ENCODE data around the gene NBAS.

The NBAS gene

GRCh38 chr2:15198051-15198450 lies 363.1 kb downstream of the NBAS start:
- Histone ChIP-seq H3K79me2 (ENCODE audit: low read length) (no peaks in the 10 kb centered on the region), H2AFZ (ENCODE audit: low read depth, low read length) (no peak overlapping the region), H3K4me3 (ENCODE audit: low read length) (no peak overlapping the region), H3K9ac (ENCODE audit: low read length) (no peak overlapping the region), H4K20me1 (ENCODE audit: insufficient read depth, low read length) (no peaks in the 10 kb centered on the region), H3K36me3 (replicated peaks; ENCODE audit: low read depth, low read length) (no peaks in the 10 kb centered on the region), H3K27ac (ENCODE audit: low read length) (no peak overlapping the region), H3K9me3 (ENCODE audit: insufficient read depth, low read length) (no peaks in the 10 kb centered on the region), H3K4me2 (ENCODE audit: low read length) (no peak overlapping the region), H3K27me3 (ENCODE audit: low read depth, low read length) (no peaks in the 10 kb centered on the region), H3K4me1 (ENCODE audit: low read length) (peaks cover 2% of the 10 kb centered on the region)
- TF ChIP-seq CTCF (IDR thresholded peaks at IDR 0.05; ENCODE audit: low read depth, low read length) (no peak), EZH2phosphoT487 (IDR thresholded peaks at IDR 0.05; ENCODE audit: low read depth) (no peak)

GRCh38 chr2:15195813-15196212 lies 365.3 kb downstream of the NBAS start:
- Histone ChIP-seq H3K27me3 (ENCODE audit: low read depth, low read length) (no peaks in the 10 kb centered on the region), H2AFZ (ENCODE audit: low read depth, low read length) (no peak overlapping the region), H3K4me1 (ENCODE audit: low read length) (peaks cover 8% of the 10 kb centered on the region), H3K9ac (ENCODE audit: low read length) (no peak overlapping the region), H3K79me2 (ENCODE audit: low read length) (no peaks in the 10 kb centered on the region), H3K36me3 (replicated peaks; ENCODE audit: low read depth, low read length) (no peaks in the 10 kb centered on the region), H4K20me1 (ENCODE audit: insufficient read depth, low read length) (no peaks in the 10 kb centered on the region; the same call in 1 of the 2 replicates), H3K27ac (ENCODE audit: low read length) (no peak overlapping the region), H3K9me3 (ENCODE audit: insufficient read depth, low read length) (no peaks in the 10 kb centered on the region), H3K4me3 (ENCODE audit: low read length) (no peak overlapping the region), H3K4me2 (ENCODE audit: low read length) (no peak overlapping the region)
- no peak for TF ChIP-seq CTCF (IDR thresholded peaks at IDR 0.05; ENCODE audit: low read depth, low read length)
- no peak for TF ChIP-seq EZH2phosphoT487 (IDR thresholded peaks at IDR 0.05; ENCODE audit: low read depth)

GRCh38 chr2:15191789-15192188 lies 369.3 kb downstream of the NBAS start:
- Histone ChIP-seq H3K27me3 (ENCODE audit: low read depth, low read length) (no peaks in the 10 kb centered on the region), H3K27ac (ENCODE audit: low read length) (no peak overlapping the region), H2AFZ (ENCODE audit: low read depth, low read length) (no peak overlapping the region), H3K9ac (ENCODE audit: low read length) (no peak overlapping the region), H3K4me2 (ENCODE audit: low read length) (no peak overlapping the region), H3K79me2 (ENCODE audit: low read length) (no peaks in the 10 kb centered on the region), H3K9me3 (ENCODE audit: insufficient read depth, low read length) (no peaks in the 10 kb centered on the region), H4K20me1 (ENCODE audit: insufficient read depth, low read length) (no peaks in the 10 kb centered on the region; the same call in 1 of the 2 replicates), H3K36me3 (replicated peaks; ENCODE audit: low read depth, low read length) (no peaks in the 10 kb centered on the region), H3K4me1 (ENCODE audit: low read length) (peaks cover 8% of the 10 kb centered on the region), H3K4me3 (ENCODE audit: low read length) (no peak overlapping the region)
- no peak for TF ChIP-seq EZH2phosphoT487 (IDR thresholded peaks at IDR 0.05; ENCODE audit: low read depth)
- TF ChIP-seq CTCF (IDR thresholded peaks at IDR 0.05; ENCODE audit: low read depth, low read length): no peak

GRCh38 chr2:15189216-15189615 lies 371.9 kb downstream of the NBAS start:
- Histone ChIP-seq H3K4me2 (ENCODE audit: low read length) (no peak overlapping the region), H4K20me1 (ENCODE audit: insufficient read depth, low read length) (no peaks in the 10 kb centered on the region; the same call in 1 of the 2 replicates), H3K27ac (ENCODE audit: low read length) (no peak overlapping the region), H3K36me3 (replicated peaks; ENCODE audit: low read depth, low read length) (no peaks in the 10 kb centered on the region), H3K79me2 (ENCODE audit: low read length) (no peaks in the 10 kb centered on the region), H3K27me3 (ENCODE audit: low read depth, low read length) (no peaks in the 10 kb centered on the region), H2AFZ (ENCODE audit: low read depth, low read length) (no peak overlapping the region), H3K4me1 (ENCODE audit: low read length) (peaks cover 8% of the 10 kb centered on the region), H3K9ac (ENCODE audit: low read length) (no peak overlapping the region), H3K9me3 (ENCODE audit: insufficient read depth, low read length) (no peaks in the 10 kb centered on the region), H3K4me3 (ENCODE audit: low read length) (no peak overlapping the region)
- 0 out of 2 replicates have a peak, but pooled peaks have one; percentile 9 for TF ChIP-seq CTCF (IDR thresholded peaks at IDR 0.05; ENCODE audit: low read depth, low read length)
- no peak for TF ChIP-seq EZH2phosphoT487 (IDR thresholded peaks at IDR 0.05; ENCODE audit: low read depth)
